ENCODE data around the gene PPME1. TPM values are rescaled to one million over a fixed set of nuclear protein-coding genes. Genes with fewer than 3 reads are reported as not detected.

The PPME1 gene
- total RNA-seq, 1 experiment from 2014 or later = 99.4 TPM

- Histone ChIP-seq H3K4me3 (ENCODE audit: low read depth in 2 of 2, low read length in 2 of 2) (no peak overlapping the region), H3K36me3 (ENCODE audit: control insufficient read depth, insufficient read depth, low read length) (peaks cover 16% of the 10 kb centered on the region), H3K27me3 (ENCODE audit: control insufficient read depth, insufficient read depth, low read length) (no peaks in the 10 kb centered on the region), H3K27ac (ENCODE audit: low read length) (no peak overlapping the region), H3K4me1 (ENCODE audit: control insufficient read depth, insufficient read depth, low read length) (no peaks in the 10 kb centered on the region), H3K9me3 (ENCODE audit: control insufficient read depth, insufficient read depth, low read depth, low read length) (no peaks in the 10 kb centered on the region)
- in situ Hi-C loops (cut with HindIII; ENCODE audit: low pct_unique_long_range_greater_than_20kb, low sequenced_read_pairs) (no loop called here), intact Hi-C loops (cut with micrococcal nuclease; ENCODE audit: unreplicated experiment) (no loop called here)
- ChIA-PET CTCF (no interaction called here), POLR2A (no interaction called here)
- DNase-seq (ENCODE audit: low read depth, low spot score) (no peak), ATAC-seq (no peak)
- TF ChIP-seq REST (IDR thresholded peaks at IDR 0.05; ENCODE audit: insufficient read depth in 1 of 2, low read depth in 2 of 2, low read length in 1 of 2) (no peak), CTCF (IDR thresholded peaks at IDR 0.05) (no peak), POLR2AphosphoS5 (IDR thresholded peaks at IDR 0.05; ENCODE audit: low read depth, low read length) (no peak), SIN3A (IDR thresholded peaks at IDR 0.05; ENCODE audit: borderline replicate concordance, insufficient read depth, low read depth, low read length) (no peak), TCF7L2 (IDR thresholded peaks at IDR 0.05; ENCODE audit: low read depth, low read length) (no peak)
- no TSS peak for BruUV-seq (replicated peaks)
Observed at GRCh38 chr11:74205181-74205580, 34.1 kb downstream of the PPME1 start.

- no peak overlapping the region for H3K27ac ChIP-seq (ENCODE audit: low read length)
- no TSS peak for BruUV-seq (replicated peaks)
- no peaks in the 10 kb centered on the region for H3K27me3 ChIP-seq (ENCODE audit: control insufficient read depth, insufficient read depth, low read length)
- no peak overlapping the region for H3K4me3 ChIP-seq (ENCODE audit: low read depth in 2 of 2, low read length in 2 of 2)
- CTCF ChIA-PET = no interaction called here
- TF ChIP-seq CTCF (IDR thresholded peaks at IDR 0.05) = no peak
- TF ChIP-seq TCF7L2 (IDR thresholded peaks at IDR 0.05; ENCODE audit: low read depth, low read length) = no peak
- no peak for TF ChIP-seq POLR2AphosphoS5 (IDR thresholded peaks at IDR 0.05; ENCODE audit: low read depth, low read length)
- TF ChIP-seq REST (IDR thresholded peaks at IDR 0.05; ENCODE audit: insufficient read depth in 1 of 2, low read depth in 2 of 2, low read length in 1 of 2) = no peak
- no peak for TF ChIP-seq SIN3A (IDR thresholded peaks at IDR 0.05; ENCODE audit: borderline replicate concordance, insufficient read depth, low read depth, low read length)
- DNase-seq (ENCODE audit: low read depth, low spot score) (no peak), ATAC-seq (no peak)
- H3K36me3 ChIP-seq (ENCODE audit: control insufficient read depth, insufficient read depth, low read length) = peaks cover 20% of the 10 kb centered on the region
- POLR2A ChIA-PET = no interaction called here
- intact Hi-C loops (cut with micrococcal nuclease; ENCODE audit: unreplicated experiment) (no loop called here), in situ Hi-C loops (cut with HindIII; ENCODE audit: low pct_unique_long_range_greater_than_20kb, low sequenced_read_pairs) (no loop called here)
- no peaks in the 10 kb centered on the region for H3K4me1 ChIP-seq (ENCODE audit: control insufficient read depth, insufficient read depth, low read length)
- no peaks in the 10 kb centered on the region for H3K9me3 ChIP-seq (ENCODE audit: control insufficient read depth, insufficient read depth, low read depth, low read length)
Observed at GRCh38 chr11:74206746-74207145, 35.7 kb downstream of the PPME1 start.
